ENCODE data around the gene SELL.

DNA sequence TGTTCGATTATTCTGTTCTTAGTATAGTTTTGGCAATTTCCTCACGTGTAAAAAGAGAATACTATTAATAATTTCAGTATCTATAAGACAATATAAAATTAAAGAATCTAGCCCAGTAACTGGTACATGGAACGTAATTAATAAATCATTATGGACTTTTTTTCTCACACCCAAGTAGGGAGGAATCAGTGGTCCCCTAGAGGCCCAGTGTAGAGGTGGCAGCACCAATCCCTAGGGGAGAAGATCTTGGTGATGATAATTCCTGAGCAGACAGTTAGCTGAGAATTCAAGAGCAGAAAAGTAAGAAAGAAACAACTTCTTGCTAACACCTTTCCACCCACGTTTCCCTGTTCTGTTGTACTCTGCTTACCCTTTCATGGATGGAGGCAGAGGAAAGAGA lies 42.1 kb upstream of the SELL start:
- no peak for TF ChIP-seq POLR2A (IDR thresholded peaks at IDR 0.05)
- TF ChIP-seq, protein P1, sequence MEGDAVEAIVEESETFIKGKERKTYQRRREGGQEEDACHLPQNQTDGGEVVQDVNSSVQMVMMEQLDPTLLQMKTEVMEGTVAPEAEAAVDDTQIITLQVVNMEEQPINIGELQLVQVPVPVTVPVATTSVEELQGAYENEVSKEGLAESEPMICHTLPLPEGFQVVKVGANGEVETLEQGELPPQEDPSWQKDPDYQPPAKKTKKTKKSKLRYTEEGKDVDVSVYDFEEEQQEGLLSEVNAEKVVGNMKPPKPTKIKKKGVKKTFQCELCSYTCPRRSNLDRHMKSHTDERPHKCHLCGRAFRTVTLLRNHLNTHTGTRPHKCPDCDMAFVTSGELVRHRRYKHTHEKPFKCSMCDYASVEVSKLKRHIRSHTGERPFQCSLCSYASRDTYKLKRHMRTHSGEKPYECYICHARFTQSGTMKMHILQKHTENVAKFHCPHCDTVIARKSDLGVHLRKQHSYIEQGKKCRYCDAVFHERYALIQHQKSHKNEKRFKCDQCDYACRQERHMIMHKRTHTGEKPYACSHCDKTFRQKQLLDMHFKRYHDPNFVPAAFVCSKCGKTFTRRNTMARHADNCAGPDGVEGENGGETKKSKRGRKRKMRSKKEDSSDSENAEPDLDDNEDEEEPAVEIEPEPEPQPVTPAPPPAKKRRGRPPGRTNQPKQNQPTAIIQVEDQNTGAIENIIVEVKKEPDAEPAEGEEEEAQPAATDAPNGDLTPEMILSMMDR (IDR thresholded peaks at IDR 0.05) = no peak
- TF ChIP-seq EP300 (IDR thresholded peaks at IDR 0.05) = no peak

All from ovary (tissue), 3 donors.